HuH-7 (cell line): ENCODE data around the gene HIVEP2.

ENCODE experiments used
- DNase-seq: peaks from one replicate; pipeline ENCODE4 v3.0.0; 2011; ENCODE audit warnings: low spot score

The HIVEP2 gene

GRCh38 chr6:142781129-142781528 is 163.8 kb downstream of the HIVEP2 start:
- no peak for DNase-seq

- no peak for DNase-seq
Observed at GRCh38 chr6:142773859-142774648, 170.9 kb downstream of the HIVEP2 start.

- no peak for DNase-seq
Observed at GRCh38 chr6:142773324-142773723, 171.7 kb downstream of the HIVEP2 start.

- no peak for DNase-seq
Observed at GRCh38 chr6:142771162-142771561, 173.8 kb downstream of the HIVEP2 start.

- DNase-seq: no peak
Observed at GRCh38 chr6:142765306-142765705, 179.7 kb downstream of the HIVEP2 start.

- no peak for DNase-seq
Observed at GRCh38 chr6:142764311-142764710, 180.7 kb downstream of the HIVEP2 start.

GRCh38 chr6:142763205-142763604 is 181.8 kb downstream of the HIVEP2 start:
- no peak for DNase-seq

GRCh38 chr6:142761756-142762155 is 183.2 kb downstream of the HIVEP2 start:
- DNase-seq: no peak

- no peak for DNase-seq
Observed at GRCh38 chr6:142760152-142760551, 184.8 kb downstream of the HIVEP2 start.

- no peak for DNase-seq
Observed at GRCh38 chr6:142758629-142759025, 186.3 kb downstream of the HIVEP2 start.

- DNase-seq: no peak
Observed at GRCh38 chr6:142757852-142758628, 186.9 kb downstream of the HIVEP2 start.

GRCh38 chr6:142756215-142756630 is 188.8 kb downstream of the HIVEP2 start:
- DNase-seq: no peak

GRCh38 chr6:142753196-142753595 is 191.8 kb downstream of the HIVEP2 start:
- no peak for DNase-seq

- no peak for DNase-seq
Observed at GRCh38 chr6:142752348-142752747, 192.6 kb downstream of the HIVEP2 start.

- DNase-seq: no peak
Observed at GRCh38 chr6:142751452-142751851, 193.5 kb downstream of the HIVEP2 start.

GRCh38 chr6:142750998-142751397 is 194.0 kb downstream of the HIVEP2 start:
- no peak for DNase-seq

GRCh38 chr6:142749556-142749955 is 195.4 kb downstream of the HIVEP2 start:
- no peak for DNase-seq

- DNase-seq: peak; percentile 42
Observed at GRCh38 chr6:142746524-142746923, 198.5 kb downstream of the HIVEP2 start.

- no peak for DNase-seq
Observed at GRCh38 chr6:142744836-142745235, 200.1 kb downstream of the HIVEP2 start.

- DNase-seq: no peak
Observed at GRCh38 chr6:142740449-142740848, 204.5 kb downstream of the HIVEP2 start.

GRCh38 chr6:142738731-142739130 is 206.2 kb downstream of the HIVEP2 start:
- no peak for DNase-seq

GRCh38 chr6:142738035-142738396 is 207.0 kb downstream of the HIVEP2 start:
- no peak for DNase-seq

GRCh38 chr6:142737368-142738034 is 207.5 kb downstream of the HIVEP2 start:
- no peak for DNase-seq
